Measurements from ENCODE around the gene ABHD18.
"Not testable (repeated sequence)": the region's sequence is repeated elsewhere in the genome, so short reads cannot be mapped to it uniquely, and the experiment has no call there.

ABHD18 gene

GRCh38 chr4:127922226-127922625 is 43.0 kb upstream of the ABHD18 start:
- no peak overlapping the region for H3K18ac ChIP-seq (ENCODE audit: low read length)
- peaks cover 2 to 7% of the 10 kb centered on the region in 2 experiments for H3K36me3 ChIP-seq (ENCODE audit: control insufficient read depth in 1 of 2, insufficient read depth in 2 of 2, low read length in 2 of 2)
- no peak overlapping the region for H3K4me3 ChIP-seq (ENCODE audit: low read depth, low read length)
- no peak overlapping the region for H2AFZ ChIP-seq (ENCODE audit: insufficient read depth, low read length, poor library complexity)
- H3K79me2 ChIP-seq (ENCODE audit: control insufficient read depth, insufficient read depth, low read length, poor library complexity), result no peaks in the 10 kb centered on the region
- no peak overlapping the region for H4K8ac ChIP-seq (ENCODE audit: low read depth, low read length)
- H4K12ac ChIP-seq (ENCODE audit: low read depth, low read length), result no peak overlapping the region
- no peak overlapping the region for H3K4ac ChIP-seq (ENCODE audit: low read depth, low read length)
- no peak overlapping the region for H3K27ac ChIP-seq (ENCODE audit: low read depth, low read length)
- no peak overlapping the region for H2BK120ac ChIP-seq (ENCODE audit: insufficient read depth, low read length, poor library complexity)
- H3K9ac ChIP-seq (ENCODE audit: low read length), result no peak overlapping the region
- H3K27me3 ChIP-seq (ENCODE audit: insufficient read depth, low read length), result no peaks in the 10 kb centered on the region
- no peak for DNase-seq
- H3K14ac ChIP-seq (ENCODE audit: low read length), result no peak overlapping the region
- no peak overlapping the region for H2BK5ac ChIP-seq (ENCODE audit: low read depth, low read length, poor library complexity)
- no peak overlapping the region for H4K91ac ChIP-seq (ENCODE audit: low read depth, low read length)
- no peaks in the 10 kb centered on the region for H3K4me1 ChIP-seq (ENCODE audit: control insufficient read depth in 1 of 2, insufficient read depth in 2 of 2, low read length in 2 of 2)
- no peaks in the 10 kb centered on the region for H3K79me1 ChIP-seq (ENCODE audit: low read length)
- no peak overlapping the region for H2BK12ac ChIP-seq (ENCODE audit: low read length)
- WGBS (ENCODE audit: extremely low coverage, insufficient coverage, insufficient read length), result no CpG with 5 or more reads among the region's 2 CpGs
- no peak overlapping the region for H3K4me2 ChIP-seq (ENCODE audit: low read length)
- no peak overlapping the region for H2AK5ac ChIP-seq (ENCODE audit: low read length)
- no peak overlapping the region for H3K23ac ChIP-seq (ENCODE audit: low read length)
- H3K9me3 ChIP-seq (ENCODE audit: insufficient read depth, low read depth, low read length), result no peaks in the 10 kb centered on the region

- not testable (repeated sequence) for H2BK12ac ChIP-seq (ENCODE audit: low read length); H4K8ac ChIP-seq (ENCODE audit: low read depth, low read length); H2BK5ac ChIP-seq (ENCODE audit: low read depth, low read length, poor library complexity); H3K79me2 ChIP-seq (ENCODE audit: control insufficient read depth, insufficient read depth, low read length, poor library complexity); H3K4me3 ChIP-seq (ENCODE audit: low read depth, low read length); H2AK5ac ChIP-seq (ENCODE audit: low read length); H3K14ac ChIP-seq (ENCODE audit: low read length); H3K36me3 ChIP-seq (ENCODE audit: control insufficient read depth in 1 of 2, insufficient read depth in 2 of 2, low read length in 2 of 2); H3K27ac ChIP-seq (ENCODE audit: low read depth, low read length); H2BK120ac ChIP-seq (ENCODE audit: insufficient read depth, low read length, poor library complexity); H3K18ac ChIP-seq (ENCODE audit: low read length); H3K27me3 ChIP-seq (ENCODE audit: insufficient read depth, low read length); DNase-seq; H3K4ac ChIP-seq (ENCODE audit: low read depth, low read length); H2AFZ ChIP-seq (ENCODE audit: insufficient read depth, low read length, poor library complexity); H3K23ac ChIP-seq (ENCODE audit: low read length); H3K9ac ChIP-seq (ENCODE audit: low read length); H3K4me2 ChIP-seq (ENCODE audit: low read length); H4K12ac ChIP-seq (ENCODE audit: low read depth, low read length); H4K91ac ChIP-seq (ENCODE audit: low read depth, low read length); H3K9me3 ChIP-seq (ENCODE audit: insufficient read depth, low read depth, low read length); H3K79me1 ChIP-seq (ENCODE audit: low read length); H3K4me1 ChIP-seq (ENCODE audit: control insufficient read depth in 1 of 2, insufficient read depth in 2 of 2, low read length in 2 of 2)
- WGBS (ENCODE audit: extremely low coverage, insufficient coverage, insufficient read length), result no CpG with 5 or more reads among the region's 2 CpGs
Measured at GRCh38 chr4:127925720-127926119, 39.5 kb upstream of the ABHD18 start.

- Histone ChIP-seq H2BK120ac (ENCODE audit: insufficient read depth, low read length, poor library complexity) (no peak overlapping the region), H3K23ac (ENCODE audit: low read length) (no peak overlapping the region), H3K9ac (ENCODE audit: low read length) (no peak overlapping the region), H3K9me3 (ENCODE audit: insufficient read depth, low read depth, low read length) (no peaks in the 10 kb centered on the region), H2AK5ac (ENCODE audit: low read length) (no peak overlapping the region), H3K79me1 (ENCODE audit: low read length) (no peaks in the 10 kb centered on the region), H3K27ac (ENCODE audit: low read depth, low read length) (no peak overlapping the region), H2AFZ (ENCODE audit: insufficient read depth, low read length, poor library complexity) (no peak overlapping the region), H2BK12ac (ENCODE audit: low read length) (no peak overlapping the region), H3K18ac (ENCODE audit: low read length) (no peak overlapping the region), H3K36me3 (ENCODE audit: control insufficient read depth in 1 of 2, insufficient read depth in 2 of 2, low read length in 2 of 2) (peaks cover 3 to 4% of the 10 kb centered on the region in 2 experiments), H3K79me2 (ENCODE audit: control insufficient read depth, insufficient read depth, low read length, poor library complexity) (no peaks in the 10 kb centered on the region), H3K4me2 (ENCODE audit: low read length) (no peak overlapping the region), H4K8ac (ENCODE audit: low read depth, low read length) (no peak overlapping the region), H3K4me1 (ENCODE audit: control insufficient read depth in 1 of 2, insufficient read depth in 2 of 2, low read length in 2 of 2) (no peaks in the 10 kb centered on the region), H3K27me3 (ENCODE audit: insufficient read depth, low read length) (no peaks in the 10 kb centered on the region), H3K14ac (ENCODE audit: low read length) (no peak overlapping the region), H3K4me3 (ENCODE audit: low read depth, low read length) (no peak overlapping the region), H3K4ac (ENCODE audit: low read depth, low read length) (no peak overlapping the region), H4K12ac (ENCODE audit: low read depth, low read length) (no peak overlapping the region), H4K91ac (ENCODE audit: low read depth, low read length) (no peak overlapping the region), H2BK5ac (ENCODE audit: low read depth, low read length, poor library complexity) (no peak overlapping the region)
- DNase-seq, result no peak
- no CpG with 5 or more reads among the region's 1 CpG for WGBS (ENCODE audit: extremely low coverage, insufficient coverage, insufficient read length)
Measured at GRCh38 chr4:127930175-127930574, 35.0 kb upstream of the ABHD18 start.

DNA sequence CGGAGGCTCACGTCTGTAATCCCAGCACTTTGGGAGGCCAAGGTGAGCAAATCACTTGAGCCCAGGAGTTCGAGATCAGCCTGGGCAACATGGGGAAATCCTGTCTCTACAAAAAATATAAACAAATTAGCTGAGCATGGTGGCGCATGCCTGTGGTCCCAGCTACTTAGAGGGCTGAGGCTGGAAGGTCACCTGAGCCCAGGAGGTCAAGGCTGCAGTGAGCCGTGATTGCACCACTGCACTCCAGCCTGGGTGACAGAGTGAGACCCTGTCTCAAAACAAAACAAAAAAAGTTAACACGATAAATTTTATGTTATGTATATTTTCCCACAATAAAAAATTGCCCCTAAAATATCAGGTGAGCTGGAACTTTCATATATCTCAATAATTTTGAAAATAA is 33.4 kb upstream of the ABHD18 start:
- H4K12ac ChIP-seq (ENCODE audit: low read depth, low read length); H4K8ac ChIP-seq (ENCODE audit: low read depth, low read length); H3K36me3 ChIP-seq (ENCODE audit: control insufficient read depth in 1 of 2, insufficient read depth in 2 of 2, low read length in 2 of 2); H3K23ac ChIP-seq (ENCODE audit: low read length); H3K18ac ChIP-seq (ENCODE audit: low read length); H3K79me1 ChIP-seq (ENCODE audit: low read length); H3K9ac ChIP-seq (ENCODE audit: low read length); H4K91ac ChIP-seq (ENCODE audit: low read depth, low read length); H3K4ac ChIP-seq (ENCODE audit: low read depth, low read length); H3K27me3 ChIP-seq (ENCODE audit: insufficient read depth, low read length); H2BK12ac ChIP-seq (ENCODE audit: low read length); H2BK120ac ChIP-seq (ENCODE audit: insufficient read depth, low read length, poor library complexity); H3K4me1 ChIP-seq (ENCODE audit: control insufficient read depth in 1 of 2, insufficient read depth in 2 of 2, low read length in 2 of 2); H3K79me2 ChIP-seq (ENCODE audit: control insufficient read depth, insufficient read depth, low read length, poor library complexity); H3K9me3 ChIP-seq (ENCODE audit: insufficient read depth, low read depth, low read length); H3K27ac ChIP-seq (ENCODE audit: low read depth, low read length); H3K14ac ChIP-seq (ENCODE audit: low read length); H2BK5ac ChIP-seq (ENCODE audit: low read depth, low read length, poor library complexity); DNase-seq; H2AK5ac ChIP-seq (ENCODE audit: low read length); H2AFZ ChIP-seq (ENCODE audit: insufficient read depth, low read length, poor library complexity); H3K4me2 ChIP-seq (ENCODE audit: low read length); H3K4me3 ChIP-seq (ENCODE audit: low read depth, low read length): not testable (repeated sequence)
- WGBS (ENCODE audit: extremely low coverage, insufficient coverage, insufficient read length), result no CpG with 5 or more reads among the region's 6 CpGs

All from trophoblast cell (in vitro differentiated cells and primary cell).